NCI-H2107 treated with DMSO at 0.1 percent for 48 hours (cell line): ENCODE data around the gene GHITM.

Source experiments
- DNase-seq: peaks from one replicate; lab custom pipeline; 2025; ENCODE audit not compliant: unreplicated experiment; lab: John Stamatoyannopoulos, UW

GHITM gene

DNA sequence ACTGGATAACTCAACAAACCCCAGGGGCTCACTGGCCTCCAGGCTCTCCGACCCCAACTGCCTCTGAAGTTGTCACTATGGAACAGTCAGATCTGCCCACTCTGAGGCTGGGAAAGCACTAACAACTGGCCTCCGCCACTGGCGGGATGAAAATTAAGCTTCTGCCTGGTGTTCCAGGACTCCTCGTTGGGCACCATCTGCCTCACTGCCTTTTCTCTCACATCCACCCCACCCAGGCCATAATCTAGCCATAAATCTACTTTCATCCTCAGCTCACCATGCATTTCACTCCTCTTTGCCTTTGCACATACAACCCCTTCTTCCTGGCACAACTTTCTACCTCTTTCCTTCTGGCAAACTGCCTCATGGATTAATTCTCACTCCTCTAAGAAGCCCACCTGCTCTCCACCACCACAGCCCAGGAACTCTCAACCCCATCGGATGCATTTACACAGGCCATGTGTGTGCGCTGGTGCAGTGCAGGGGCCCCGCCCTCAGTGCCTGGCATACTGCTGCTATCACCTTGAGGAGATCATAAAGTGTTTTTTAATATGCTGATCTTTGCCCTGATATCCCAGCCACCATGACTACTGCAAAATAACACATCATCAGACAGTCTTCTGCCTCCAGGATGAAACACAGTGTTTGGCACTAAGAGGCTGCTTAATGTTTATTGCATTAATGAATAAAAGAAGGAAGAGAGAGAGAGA lies 59.1 kb downstream of the GHITM start:
- DNase-seq: no peak

GRCh38 chr10:84200537-84201243 lies 61.4 kb downstream of the GHITM start:
- DNase-seq: no peak

GRCh38 chr10:84201244-84201606 lies 61.9 kb downstream of the GHITM start:
- DNase-seq: no peak

DNA sequence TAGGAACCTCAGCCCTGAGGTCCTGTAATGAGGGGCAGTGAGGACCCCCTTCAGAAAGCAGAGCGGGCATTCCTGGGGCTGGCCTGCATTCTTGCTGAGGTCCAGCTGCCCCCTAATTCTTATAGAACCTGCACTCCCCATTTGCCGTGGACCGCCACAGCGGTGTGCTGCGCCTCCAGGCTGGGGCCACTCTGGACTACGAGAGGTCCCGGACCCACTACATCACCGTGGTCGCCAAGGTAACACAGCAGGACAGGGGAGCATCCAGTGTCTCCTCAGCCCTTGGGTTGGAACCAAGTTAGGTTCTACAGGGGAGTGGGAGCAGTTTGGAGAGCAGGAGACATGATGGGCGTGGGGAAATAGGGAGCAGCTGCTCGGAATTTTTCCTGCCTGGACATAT lies 62.4 kb downstream of the GHITM start:
- no peak for DNase-seq

DNA sequence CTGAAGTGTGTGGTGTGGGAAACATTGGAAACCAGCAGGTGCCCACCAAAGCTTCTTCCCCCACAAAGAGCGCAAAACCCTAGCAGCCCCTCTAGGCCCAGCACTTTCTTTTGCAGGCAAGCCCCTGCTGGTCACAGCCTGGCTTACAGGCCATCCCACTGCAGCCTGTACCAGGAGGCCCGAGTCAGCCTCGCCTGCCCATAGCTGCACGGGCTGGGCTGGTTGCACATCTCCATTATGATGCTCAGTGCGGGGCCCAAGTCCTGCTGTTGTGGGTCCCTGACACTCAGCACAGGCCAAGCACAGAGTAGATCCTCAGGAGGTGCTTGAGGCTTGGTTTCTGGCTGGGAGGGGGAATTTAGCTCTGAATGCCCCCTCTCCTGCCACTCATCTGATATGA lies 63.0 kb downstream of the GHITM start:
- no peak for DNase-seq
